Subcutaneous adipose tissue (tissue), 4 donors: ENCODE results near the gene GALNT12. TPM values are rescaled to one million over a fixed set of nuclear protein-coding genes. Genes with fewer than 3 reads are reported as not detected.

ENCODE experiments used
- CTCF ChIP-seq: fragments of 450-650 bp; IDR thresholded peaks from one replicate; pipeline ENCODE4 v1.5.1; 2016; ENCODE audit warnings: low read depth, mild to moderate bottlenecking, control low read depth, antibody characterized with exemption, moderate library complexity
- total RNA-seq, 4 donors: library from RNA; depleted of rRNA; stranded (reverse); fragments of >200 nt; gene quantifications; one replicate each; pipeline ENCODE4 v1.1.0, GENCODE V29; 2016

GALNT12 gene
- total RNA-seq, 4 donors from 2014 or later = 1.9 to 8.5 (median 3.7) TPM

DNA sequence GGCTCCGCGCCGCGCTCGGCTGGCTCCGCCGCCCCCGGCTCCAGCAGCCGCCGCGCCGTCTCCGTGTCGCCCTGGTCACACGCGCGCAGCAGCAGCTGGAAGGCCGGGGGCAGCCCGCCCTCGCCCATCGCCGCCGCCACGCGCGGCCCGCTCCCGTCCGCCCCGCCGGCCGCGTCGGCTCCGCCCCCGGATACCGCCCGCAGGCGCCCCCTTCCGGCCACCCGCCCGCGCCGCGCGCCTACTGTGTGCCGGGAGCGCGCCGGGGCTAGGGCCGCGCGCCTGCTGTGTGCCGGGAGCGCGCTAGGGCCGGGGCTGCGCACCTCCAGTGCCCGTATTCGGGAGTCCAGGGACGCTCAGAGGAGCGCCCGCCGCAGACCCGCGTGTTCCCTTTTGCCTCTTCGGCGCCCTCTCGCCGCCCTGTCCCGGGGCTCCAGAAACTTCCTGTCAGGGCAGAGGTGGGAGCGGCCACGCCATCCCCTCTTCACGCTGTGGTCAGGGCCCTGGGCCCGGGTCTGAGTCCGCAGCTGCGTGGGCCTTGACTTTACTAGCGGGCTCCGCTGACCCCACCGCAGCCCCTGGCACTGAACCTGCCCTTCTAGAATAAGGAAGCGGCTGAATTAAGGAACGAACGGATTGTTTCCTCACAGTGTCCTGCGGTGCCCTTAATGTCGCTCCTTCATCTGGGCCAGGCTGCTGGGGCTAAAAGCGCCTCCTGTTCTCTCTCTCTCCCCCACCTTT is 10.9 kb upstream of the GALNT12 start, which contains the start of gene ANKS6:
Gene ANKS6, minus strand, starts transcription at position 192 of the 738 bp plus-strand sequence. Its CDS starts 64 bp downstream, at position 128.
- no peak for TF ChIP-seq CTCF

GRCh38 chr9:98797491-98797890 is 10.0 kb upstream of the GALNT12 start:
- TF ChIP-seq CTCF = no peak

GRCh38 chr9:98798254-98798653 is 9.2 kb upstream of the GALNT12 start:
- no peak for TF ChIP-seq CTCF

GRCh38 chr9:98801561-98801960 is 5.9 kb upstream of the GALNT12 start:
- TF ChIP-seq CTCF = no peak

GRCh38 chr9:98801969-98802371 is 5.5 kb upstream of the GALNT12 start:
- TF ChIP-seq CTCF = no peak

DNA sequence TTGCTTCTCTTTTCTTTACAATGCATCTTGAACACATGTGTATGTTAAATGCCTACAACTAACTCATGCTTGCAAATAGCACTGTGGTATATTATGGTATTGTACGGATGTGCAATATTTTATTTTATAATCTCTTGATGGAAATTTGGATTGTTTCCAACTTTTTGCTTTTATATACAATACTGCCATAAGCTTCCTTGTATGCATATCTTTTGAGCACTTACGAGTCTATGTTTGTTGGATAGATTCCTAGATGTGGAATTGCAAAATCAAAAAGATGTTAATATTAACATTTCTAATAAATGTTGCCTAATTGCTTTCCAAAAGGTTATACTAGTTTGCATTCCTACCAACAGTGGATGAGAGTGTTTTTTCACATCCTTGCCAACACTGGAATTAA is 3.4 kb upstream of the GALNT12 start:
- TF ChIP-seq CTCF = no peak

DNA sequence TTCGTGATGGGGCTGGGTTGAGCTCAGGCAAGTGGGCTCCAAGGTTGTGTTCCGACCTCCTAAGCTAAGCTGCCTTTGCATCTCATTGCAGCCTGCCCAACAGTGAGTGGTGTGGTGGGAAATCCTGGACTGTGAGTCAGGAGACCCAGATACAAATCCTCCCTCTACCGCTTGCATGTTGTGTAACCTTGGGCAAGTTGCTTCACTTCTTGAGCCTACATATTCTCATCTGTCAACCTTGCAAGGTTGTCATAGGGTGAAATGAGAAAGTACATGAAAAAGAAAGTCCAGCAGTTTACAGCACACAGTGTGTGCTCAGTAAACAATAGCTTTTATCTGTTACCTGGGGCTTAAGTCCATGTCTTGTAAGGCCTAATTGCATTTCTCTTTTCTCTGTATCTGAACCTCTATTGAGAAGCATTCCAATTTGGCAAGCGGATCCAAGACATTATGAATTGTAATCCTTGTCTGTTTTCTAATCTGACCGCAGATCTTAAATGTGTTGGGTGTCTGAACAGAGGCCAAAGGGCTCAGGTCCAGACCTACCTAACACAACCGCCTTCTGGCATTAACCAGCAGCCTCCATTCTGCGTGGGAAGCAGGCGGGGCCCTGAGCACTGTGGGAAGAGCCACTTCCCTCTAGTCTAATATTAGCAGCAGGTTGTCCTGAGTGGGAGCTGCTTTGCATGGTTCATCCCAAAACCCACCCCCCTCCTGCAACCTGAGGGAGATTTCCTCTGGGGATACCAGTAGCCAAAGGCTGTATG is 1.8 kb upstream of the GALNT12 start:
- TF ChIP-seq CTCF = no peak
